A673 (cell line): ENCODE results near the gene RPS6KA3.

Experiments used
- CTCF ChIP-seq: fragments of 300-800, 200-600 bp; sonication (generic); conservative IDR thresholded peaks from 2 replicates; pipeline ENCODE4 v1.5.1; 2017; ENCODE audit warnings: low read depth, mild to moderate bottlenecking, antibody characterized with exemption, low read length, moderate library complexity, mixed read lengths
- EZH2 ChIP-seq: fragments of 200-600 bp; sonication (generic); IDR thresholded peaks from 2 replicates; pipeline ENCODE4 v1.6.1; 2017; ENCODE audit warnings: borderline replicate concordance, low read depth, mild to moderate bottlenecking, mixed read lengths, antibody characterized with exemption, low read length; ENCODE audit not compliant: poor library complexity, severe bottlenecking

DNA sequence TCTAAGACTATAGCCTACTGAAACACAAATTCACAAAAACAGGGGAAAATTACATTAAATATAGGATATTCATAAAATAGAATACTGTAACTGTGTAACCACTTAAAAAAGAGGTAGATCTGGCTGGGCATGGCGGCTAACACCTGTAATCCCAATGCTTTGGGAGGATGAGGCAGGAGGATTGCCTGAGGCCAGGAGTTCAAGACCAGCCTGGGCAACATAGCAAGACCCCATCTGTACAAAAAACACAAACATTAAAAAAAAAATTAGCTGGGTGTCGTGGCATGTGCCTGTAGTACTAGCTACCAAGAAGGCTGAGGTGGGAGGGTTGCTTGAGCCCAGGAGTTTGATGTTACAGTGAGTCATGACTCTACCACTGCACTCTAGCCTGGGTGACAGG lies 33.4 kb downstream of the RPS6KA3 start:
- TF ChIP-seq CTCF (no peak), EZH2 (no peak)
